ENCODE data around the gene NADK. TPM values are rescaled to one million over a fixed set of nuclear protein-coding genes. Genes with fewer than 3 reads are reported as not detected.
"Not testable (repeated sequence)": the region's sequence is repeated elsewhere in the genome, so short reads cannot be mapped to it uniquely, and the experiment has no call there.

NADK gene
- total RNA-seq, 2 experiments from 2014 or later, result 156 to 184 TPM

GRCh38 chr1:1726088-1726487 lies 52.2 kb downstream of the NADK start:
- CTCF ChIA-PET (ENCODE audit: unreplicated experiment); H3K4me1 ChIP-seq (ENCODE audit: insufficient read depth, low read length, poor library complexity, severe bottlenecking); H3K4me3 ChIP-seq (ENCODE audit: low read depth, low read length, poor library complexity, severe bottlenecking); H3K9me2 ChIP-seq (ENCODE audit: insufficient read depth, low read length); H4K20me1 ChIP-seq (ENCODE audit: insufficient read depth, low read length); DNase-seq (ENCODE audit: low spot score); intact Hi-C loops (cut with micrococcal nuclease; ENCODE audit: unreplicated experiment); POLR2A ChIA-PET; H3K79me2 ChIP-seq (ENCODE audit: insufficient read depth, low read depth, low read length); H3K9me3 ChIP-seq (ENCODE audit: low read length); BruUV-seq (replicated peaks); H3K27ac ChIP-seq (ENCODE audit: low read depth, low read length, poor library complexity, severe bottlenecking); H2AFZ ChIP-seq (ENCODE audit: low read length); H3K4me2 ChIP-seq (ENCODE audit: low read length): not testable (repeated sequence)
- H3K36me3 ChIP-seq (ENCODE audit: insufficient read depth, low read length), result peaks cover 12% of the 10 kb centered on the region

DNA sequence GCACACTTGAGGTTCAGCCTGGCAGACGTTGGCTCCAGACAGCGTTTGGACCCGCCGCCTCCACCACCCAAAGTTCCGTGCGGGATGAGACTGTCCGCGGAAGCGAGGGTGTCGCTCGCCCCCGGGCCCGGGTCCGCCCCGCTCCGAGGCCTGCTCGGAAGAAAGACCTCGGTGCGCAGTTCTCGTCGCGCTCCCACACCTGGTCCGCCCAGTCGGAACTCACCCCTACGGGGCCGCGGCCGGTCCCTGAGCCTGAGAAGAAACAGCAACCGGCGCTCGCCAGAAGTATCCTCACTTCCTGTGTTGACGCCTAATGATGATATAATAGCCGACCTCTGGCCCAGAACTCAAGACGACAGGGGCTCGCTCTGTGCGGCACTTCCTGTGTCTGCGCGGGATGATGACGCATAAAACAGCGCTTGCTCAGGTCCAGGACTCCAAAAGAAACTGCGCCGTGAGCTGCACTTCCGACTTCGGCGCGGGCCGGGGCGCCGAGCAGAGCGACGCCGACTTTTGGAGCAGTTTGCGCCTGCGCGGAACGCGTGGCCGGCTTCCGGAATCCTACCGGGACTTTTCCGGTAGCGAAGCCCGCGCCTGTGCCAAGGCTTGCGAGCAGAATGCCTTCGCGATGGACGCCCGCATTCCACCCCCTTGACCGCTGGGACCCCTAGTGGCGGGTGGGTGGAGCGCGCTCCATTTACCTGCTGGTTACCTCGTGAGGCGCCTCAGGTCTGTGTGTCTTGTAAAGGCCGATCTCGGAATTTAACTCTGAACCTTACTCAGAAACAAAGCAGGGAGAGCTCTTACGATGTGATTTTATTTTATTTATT lies 54.0 kb downstream of the NADK start, which contains the start of gene CDK11A:
Gene CDK11A, minus strand, starts transcription at position 323 of the 830 bp plus-strand sequence. CDS start 1,539 bp downstream, outside the sequence.
- H2AFZ ChIP-seq (ENCODE audit: low read length); H3K9me3 ChIP-seq (ENCODE audit: low read length); POLR2A ChIA-PET; H4K20me1 ChIP-seq (ENCODE audit: insufficient read depth, low read length); H3K9me2 ChIP-seq (ENCODE audit: insufficient read depth, low read length); BruUV-seq (replicated peaks); H3K79me2 ChIP-seq (ENCODE audit: insufficient read depth, low read depth, low read length); H3K4me1 ChIP-seq (ENCODE audit: insufficient read depth, low read length, poor library complexity, severe bottlenecking): not testable (repeated sequence)
- peak; percentile 100 for DNase-seq (ENCODE audit: low spot score)
- intact Hi-C loops (cut with micrococcal nuclease; ENCODE audit: unreplicated experiment), result loop anchor here (5.0 kb wide), 2 partner anchors 67 to 183 kb away; partner anchors contain the start of gene CDK11B
- TF ChIP-seq, protein P1, sequence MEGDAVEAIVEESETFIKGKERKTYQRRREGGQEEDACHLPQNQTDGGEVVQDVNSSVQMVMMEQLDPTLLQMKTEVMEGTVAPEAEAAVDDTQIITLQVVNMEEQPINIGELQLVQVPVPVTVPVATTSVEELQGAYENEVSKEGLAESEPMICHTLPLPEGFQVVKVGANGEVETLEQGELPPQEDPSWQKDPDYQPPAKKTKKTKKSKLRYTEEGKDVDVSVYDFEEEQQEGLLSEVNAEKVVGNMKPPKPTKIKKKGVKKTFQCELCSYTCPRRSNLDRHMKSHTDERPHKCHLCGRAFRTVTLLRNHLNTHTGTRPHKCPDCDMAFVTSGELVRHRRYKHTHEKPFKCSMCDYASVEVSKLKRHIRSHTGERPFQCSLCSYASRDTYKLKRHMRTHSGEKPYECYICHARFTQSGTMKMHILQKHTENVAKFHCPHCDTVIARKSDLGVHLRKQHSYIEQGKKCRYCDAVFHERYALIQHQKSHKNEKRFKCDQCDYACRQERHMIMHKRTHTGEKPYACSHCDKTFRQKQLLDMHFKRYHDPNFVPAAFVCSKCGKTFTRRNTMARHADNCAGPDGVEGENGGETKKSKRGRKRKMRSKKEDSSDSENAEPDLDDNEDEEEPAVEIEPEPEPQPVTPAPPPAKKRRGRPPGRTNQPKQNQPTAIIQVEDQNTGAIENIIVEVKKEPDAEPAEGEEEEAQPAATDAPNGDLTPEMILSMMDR (conservative IDR thresholded peaks at IDR 0.05; ENCODE audit: low read length), result peak; percentile 55
- CTCF ChIA-PET (ENCODE audit: unreplicated experiment), result interaction anchor here (0.6 kb wide), 1 partner anchor 200 kb away, joined by 3 read pairs; no protein-coding TSS in a partner anchor
- Histone ChIP-seq H3K27ac (ENCODE audit: low read depth, low read length, poor library complexity, severe bottlenecking) (peak within 1 kb of the TSS; percentile 81), H3K4me2 (ENCODE audit: low read length) (peak within 1 kb of the TSS; percentile 52), H3K4me3 (ENCODE audit: low read depth, low read length, poor library complexity, severe bottlenecking) (peak within 1 kb of the TSS; percentile 81), H3K36me3 (ENCODE audit: insufficient read depth, low read length) (peaks cover 21% of the 10 kb centered on the region)

DNA sequence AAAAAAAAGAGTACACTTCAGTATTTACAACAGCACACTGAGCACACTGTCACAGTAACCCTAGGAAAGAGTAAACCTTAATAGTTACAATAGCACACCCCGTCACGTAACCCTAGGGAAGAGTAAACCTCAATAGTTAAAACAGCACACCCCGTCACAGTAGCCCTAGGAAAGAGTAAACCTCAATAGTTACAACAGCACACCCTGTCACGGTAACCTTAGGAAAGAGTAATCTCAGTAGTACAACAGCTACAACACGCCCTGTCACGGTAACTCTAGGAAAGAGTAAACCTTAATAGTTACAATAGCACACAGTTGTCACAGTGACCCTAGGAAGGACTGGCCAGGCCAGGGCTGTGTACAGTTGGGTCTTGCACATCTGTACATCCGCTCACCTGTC lies 57.1 kb downstream of the NADK start:
- BruUV-seq (replicated peaks), result no TSS peak
- Histone ChIP-seq H3K4me2 (ENCODE audit: low read length) (no peak overlapping the region), H3K36me3 (ENCODE audit: insufficient read depth, low read length) (peaks cover 29% of the 10 kb centered on the region), H3K27ac (ENCODE audit: low read depth, low read length, poor library complexity, severe bottlenecking) (no peak overlapping the region), H2AFZ (ENCODE audit: low read length) (no peak overlapping the region), H3K9me3 (ENCODE audit: low read length) (no peaks in the 10 kb centered on the region), H3K4me1 (ENCODE audit: insufficient read depth, low read length, poor library complexity, severe bottlenecking) (no peaks in the 10 kb centered on the region), H3K9me2 (ENCODE audit: insufficient read depth, low read length) (no peaks in the 10 kb centered on the region), H3K4me3 (ENCODE audit: low read depth, low read length, poor library complexity, severe bottlenecking) (no peak overlapping the region), H3K79me2 (ENCODE audit: insufficient read depth, low read depth, low read length) (peaks cover 10% of the 10 kb centered on the region; the same call in 1 of the 2 replicates), H4K20me1 (ENCODE audit: insufficient read depth, low read length) (no peaks in the 10 kb centered on the region)
- TF ChIP-seq EZH2phosphoT487 (IDR thresholded peaks at IDR 0.05; ENCODE audit: borderline replicate concordance, low read depth, low read length), result no peak
- TF ChIP-seq, protein P1 (conservative IDR thresholded peaks at IDR 0.05; ENCODE audit: low read length), result no peak
- CTCF ChIA-PET (ENCODE audit: unreplicated experiment), result interaction anchor here (0.6 kb wide), 1 partner anchor 10 kb away, joined by 3 read pairs; no protein-coding TSS in a partner anchor
- intact Hi-C loops (cut with micrococcal nuclease; ENCODE audit: unreplicated experiment), result loop anchor here (5.0 kb wide), 2 partner anchors 64 to 186 kb away; partner anchors contain the start of gene CDK11B
- POLR2A ChIA-PET, result no interaction called here
- DNase-seq (ENCODE audit: low spot score), result no peak

DNA sequence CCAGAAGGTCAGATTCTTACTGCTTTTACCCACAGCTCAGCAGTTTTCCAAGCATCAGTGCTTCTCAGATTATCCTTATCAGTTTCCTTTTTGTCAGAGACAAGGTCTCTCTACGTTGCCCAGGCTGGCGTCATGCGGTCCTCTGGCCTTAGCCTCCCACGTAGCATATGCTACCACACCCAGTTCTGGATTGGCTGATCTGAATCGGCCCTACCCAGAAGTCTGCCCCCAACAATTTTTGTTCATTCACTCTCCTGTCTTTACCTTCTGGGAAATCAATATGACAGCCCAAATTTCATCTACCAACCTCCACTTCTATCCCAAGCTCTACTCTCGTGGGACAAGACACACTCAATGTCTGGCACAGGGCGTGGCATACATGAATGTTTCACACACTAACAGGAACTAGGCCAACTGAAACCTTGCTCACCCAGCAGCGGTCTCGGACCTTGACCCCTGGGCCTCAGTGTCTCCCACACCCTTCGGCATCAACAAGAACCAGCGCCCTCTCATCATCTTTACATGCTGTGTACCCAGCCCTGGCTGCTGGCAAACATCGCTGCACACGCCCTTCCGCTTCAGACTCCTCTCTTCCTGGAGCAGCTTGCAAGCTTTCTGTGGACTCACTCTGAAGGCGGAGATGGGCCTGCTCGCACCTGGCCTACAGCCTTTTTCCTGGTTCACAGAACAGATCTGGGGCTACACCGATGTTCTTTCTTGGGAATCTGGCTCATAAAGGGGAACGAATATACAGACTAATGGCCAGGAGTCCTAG lies 63.0 kb downstream of the NADK start:
- peaks cover 20% of the 10 kb centered on the region for H3K36me3 ChIP-seq (ENCODE audit: insufficient read depth, low read length)
- H3K27ac ChIP-seq (ENCODE audit: low read depth, low read length, poor library complexity, severe bottlenecking); POLR2A ChIA-PET; H2AFZ ChIP-seq (ENCODE audit: low read length); H4K20me1 ChIP-seq (ENCODE audit: insufficient read depth, low read length); BruUV-seq (replicated peaks); H3K4me1 ChIP-seq (ENCODE audit: insufficient read depth, low read length, poor library complexity, severe bottlenecking); DNase-seq (ENCODE audit: low spot score); H3K4me2 ChIP-seq (ENCODE audit: low read length); H3K79me2 ChIP-seq (ENCODE audit: insufficient read depth, low read depth, low read length); CTCF ChIA-PET (ENCODE audit: unreplicated experiment); intact Hi-C loops (cut with micrococcal nuclease; ENCODE audit: unreplicated experiment); H3K9me2 ChIP-seq (ENCODE audit: insufficient read depth, low read length); H3K9me3 ChIP-seq (ENCODE audit: low read length); H3K4me3 ChIP-seq (ENCODE audit: low read depth, low read length, poor library complexity, severe bottlenecking): not testable (repeated sequence)

Data from OCI-LY7 (cell line).